HCT116 (cell line): ENCODE measurements around the gene NEDD4. TPM values are rescaled to one million over a fixed set of nuclear protein-coding genes. Genes with fewer than 3 reads are reported as not detected.

ENCODE experiments used
- ATAC-seq: fragments of 200-7000 bp; cut with Tn5 transposase; 2 replicates; pipeline ENCODE4 v1.9.1; 2020; ENCODE audit warnings: mild to moderate bottlenecking, moderate library complexity
- BruUV-seq: library from RNA; stranded (reverse); fragments of 400-500 nt; replicated peaks from 2 replicates; lab custom pipeline; 2021; lab: Mats Ljungman, UMichigan
- CTCF ChIA-PET: fragments of 300-600 bp; sonication (Branson Sonifier 250); formaldehyde crosslinking; loops from one replicate; lab custom pipeline; 2021; ENCODE audit warnings: antibody characterized with exemption; lab: Charles Lee
- POLR2A ChIA-PET: fragments of 300-600, 350-600 bp; sonication (Branson Sonifier 250); formaldehyde crosslinking; loops from one replicate; lab custom pipeline; 2021; ENCODE audit warnings: antibody characterized with exemption; lab: Charles Lee
- RAD21 ChIA-PET, 2 experiments: fragments of 300-600 bp; sonication (Branson Sonifier 250); formaldehyde crosslinking; loops; one replicate each; lab custom pipeline; 2023; ENCODE audit warnings: low total read pairs in 2 of 2; ENCODE audit not compliant: uncharacterized antibody in 2 of 2, unreplicated experiment in 2 of 2, low non-redundant PET in 1 of 2; lab: Charles Lee
- DNase-seq: peaks from one replicate; pipeline ENCODE4 v3.0.0-alpha.2; 2010; ENCODE audit warnings: low read depth, low spot score
- H2AFZ ChIP-seq: fragments of 200-600 bp; shearing (Covaris generic), sonication (generic); 2 replicates; pipeline ENCODE4 v1.6.1; 2017; ENCODE audit warnings: low read depth, mixed run types, mixed read lengths, antibody characterized with exemption, low read length; ENCODE audit not compliant: poor library complexity, severe bottlenecking
- H3K27ac ChIP-seq: 2 replicates; pipeline ENCODE4 v1.5.1; 2012; ENCODE audit warnings: low read depth, low read length
- H3K27me3 ChIP-seq: fragments of 200-600 bp; sonication (generic); 2 replicates; pipeline ENCODE4 v1.6.1; 2016; ENCODE audit warnings: mixed run types, low read length, mixed read lengths; ENCODE audit not compliant: insufficient read depth
- H3K36me3 ChIP-seq, 2 experiments: fragments of 200-500 bp in 1 of 2; fragments of 200-600 bp in 1 of 2; sonication (Bioruptor generic) in 1 of 2; sonication (generic) in 1 of 2; 2 replicates each; pipeline versions ENCODE4 v1.5.1 to v1.6.1; 2014 to 2016; ENCODE audit warnings: low read length in 2 of 2, inconsistent platforms in 1 of 2, mixed read lengths in 1 of 2, mixed run types in 1 of 2; ENCODE audit not compliant: insufficient read depth in 2 of 2, control insufficient read depth in 1 of 2
- H3K4me1 ChIP-seq, 2 experiments: fragments of 200-600 bp in 1 of 2; sonication (generic) in 1 of 2; 2 replicates each; pipeline versions ENCODE4 v1.5.1 to v1.6.1; 2012 to 2017; ENCODE audit warnings: low read length in 2 of 2, inconsistent platforms in 1 of 2, mild to moderate bottlenecking in 1 of 2, mixed read lengths in 1 of 2, mixed run types in 1 of 2, moderate library complexity in 1 of 2; ENCODE audit not compliant: insufficient read depth in 2 of 2, control insufficient read depth in 1 of 2
- H3K4me2 ChIP-seq: fragments of 200-600 bp; sonication (generic); 2 replicates; pipeline ENCODE4 v1.6.1; 2017; ENCODE audit warnings: mixed run types, low read length, mixed read lengths
- H3K4me3 ChIP-seq, 2 experiments: fragments of 200-600 bp in 1 of 2; sonication (generic) in 1 of 2; replicated peaks in 1 of 2; 2 replicates each; pipeline ENCODE4 v1.5.1; 2011 to 2016; ENCODE audit warnings: low read length in 2 of 2, control low read depth in 1 of 2, low read depth in 1 of 2, mild to moderate bottlenecking in 1 of 2, mixed read lengths in 1 of 2, mixed run types in 1 of 2
- H3K79me2 ChIP-seq: fragments of 200-600 bp; sonication (generic); 2 replicates; pipeline ENCODE4 v1.6.1; 2017; ENCODE audit warnings: mild to moderate bottlenecking, mixed run types, low read length, moderate library complexity, mixed read lengths; ENCODE audit not compliant: insufficient read depth
- H3K9ac ChIP-seq: fragments of 200-600 bp; sonication (generic); 2 replicates; pipeline ENCODE4 v1.6.1; 2016; ENCODE audit warnings: low read length, mixed read lengths
- H3K9me2 ChIP-seq: fragments of 200-600 bp; sonication (generic), shearing (Covaris generic); 2 replicates; pipeline ENCODE4 v1.6.1; 2017; ENCODE audit warnings: mixed run types, mild to moderate bottlenecking, moderate library complexity; ENCODE audit not compliant: insufficient read depth
- H3K9me3 ChIP-seq, 2 experiments: fragments of 200-500 bp in 1 of 2; fragments of 200-600 bp in 1 of 2; sonication (Bioruptor generic) in 1 of 2; sonication (generic) in 1 of 2; 2 replicates each; pipeline ENCODE4 v1.6.1; 2014 to 2017; ENCODE audit warnings: low read length in 2 of 2, mixed read lengths in 2 of 2, inconsistent platforms in 1 of 2, low read depth in 1 of 2, mild to moderate bottlenecking in 1 of 2, mixed run types in 1 of 2, moderate library complexity in 1 of 2; ENCODE audit not compliant: control insufficient read depth in 1 of 2, insufficient read depth in 1 of 2
- H4K20me1 ChIP-seq: fragments of 200-600 bp; sonication (generic), shearing (Covaris generic); 2 replicates; pipeline ENCODE4 v1.6.1; 2017; ENCODE audit warnings: mixed run types, mild to moderate bottlenecking, moderate library complexity; ENCODE audit not compliant: insufficient read depth
- EZH2 ChIP-seq: fragments of 200-600 bp; sonication (generic); IDR thresholded peaks from 2 replicates; pipeline ENCODE4 v1.6.1; 2017; ENCODE audit warnings: antibody characterized with exemption, mixed run types
- EZH2phosphoT487 ChIP-seq: fragments of 200-600 bp; IDR thresholded peaks from 2 replicates; pipeline ENCODE4 v1.6.1; 2018; ENCODE audit warnings: antibody characterized with exemption, borderline replicate concordance
- FOSL1 ChIP-seq: IDR thresholded peaks from 2 replicates; pipeline ENCODE4 v1.6.1; 2012; ENCODE audit warnings: low read depth
- JUND ChIP-seq: IDR thresholded peaks from 2 replicates; pipeline ENCODE4 v1.6.1; 2012
- REST ChIP-seq: IDR thresholded peaks from 2 replicates; pipeline ENCODE4 v1.6.1; 2012; ENCODE audit warnings: low read depth
- TCF7L2 ChIP-seq: IDR thresholded peaks from 2 replicates; pipeline ENCODE4 v1.7.0; 2011; ENCODE audit warnings: borderline replicate concordance, inconsistent platforms; ENCODE audit not compliant: insufficient read depth, insufficient read length; ENCODE audit errors: extremely low read depth
- YY1 ChIP-seq: IDR thresholded peaks from 2 replicates; pipeline ENCODE4 v1.6.1; 2011; ENCODE audit warnings: low read length, low read depth, moderate library complexity, mild to moderate bottlenecking; ENCODE audit not compliant: insufficient replicate concordance; ENCODE audit errors: extremely low read depth
- intact Hi-C: fragments of 100-400 bp; cut with micrococcal nuclease; formaldehyde crosslinking; loops from 2 replicates; pipeline ENCODE4 v1.10.0; 2022
- total RNA-seq: library from RNA; stranded (reverse); gene quantifications from one replicate; pipeline ENCODE4 v1.2.1, GENCODE V29; 2021; ENCODE audit not compliant: unreplicated experiment
- TF ChIP-seq, protein P1 (sequence below): IDR thresholded peaks from 2 replicates; pipeline ENCODE4 v1.6.1; 2011; ENCODE audit warnings: mild to moderate bottlenecking, low read length, moderate library complexity; ENCODE audit not compliant: insufficient replicate concordance; ENCODE audit errors: extremely low read depth
- TF ChIP-seq, protein P2 (sequence below): IDR thresholded peaks from 2 replicates; pipeline ENCODE4 v1.6.1; 2012

Gene NEDD4
- total RNA-seq, 1 experiment from 2014 or later = 13.7 TPM

- H3K27ac ChIP-seq = no peak overlapping the region
- H2AFZ ChIP-seq = no peak overlapping the region
- no TSS peak for BruUV-seq
- H3K4me3 ChIP-seq = no peak overlapping the region
- ChIA-PET CTCF (no interaction called here), RAD21 (no interaction called here), POLR2A (no interaction called here)
- TF ChIP-seq, protein P1, sequence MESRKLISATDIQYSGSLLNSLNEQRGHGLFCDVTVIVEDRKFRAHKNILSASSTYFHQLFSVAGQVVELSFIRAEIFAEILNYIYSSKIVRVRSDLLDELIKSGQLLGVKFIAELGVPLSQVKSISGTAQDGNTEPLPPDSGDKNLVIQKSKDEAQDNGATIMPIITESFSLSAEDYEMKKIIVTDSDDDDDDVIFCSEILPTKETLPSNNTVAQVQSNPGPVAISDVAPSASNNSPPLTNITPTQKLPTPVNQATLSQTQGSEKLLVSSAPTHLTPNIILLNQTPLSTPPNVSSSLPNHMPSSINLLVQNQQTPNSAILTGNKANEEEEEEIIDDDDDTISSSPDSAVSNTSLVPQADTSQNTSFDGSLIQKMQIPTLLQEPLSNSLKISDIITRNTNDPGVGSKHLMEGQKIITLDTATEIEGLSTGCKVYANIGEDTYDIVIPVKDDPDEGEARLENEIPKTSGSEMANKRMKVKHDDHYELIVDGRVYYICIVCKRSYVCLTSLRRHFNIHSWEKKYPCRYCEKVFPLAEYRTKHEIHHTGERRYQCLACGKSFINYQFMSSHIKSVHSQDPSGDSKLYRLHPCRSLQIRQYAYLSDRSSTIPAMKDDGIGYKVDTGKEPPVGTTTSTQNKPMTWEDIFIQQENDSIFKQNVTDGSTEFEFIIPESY = no peak
- TF ChIP-seq YY1 (no peak), TCF7L2 (no peak), FOSL1 (no peak), EZH2phosphoT487 (no peak), EZH2 (no peak), JUND (no peak), REST (no peak)
- TF ChIP-seq, protein P2, sequence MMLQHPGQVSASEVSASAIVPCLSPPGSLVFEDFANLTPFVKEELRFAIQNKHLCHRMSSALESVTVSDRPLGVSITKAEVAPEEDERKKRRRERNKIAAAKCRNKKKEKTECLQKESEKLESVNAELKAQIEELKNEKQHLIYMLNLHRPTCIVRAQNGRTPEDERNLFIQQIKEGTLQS = no peak
- H3K27me3 ChIP-seq = no peaks in the 10 kb centered on the region
- no peaks in the 10 kb centered on the region for H4K20me1 ChIP-seq
- H3K36me3 ChIP-seq = no peaks in the 10 kb centered on the region
- intact Hi-C loops = no loop called here
- H3K9me2 ChIP-seq = no peaks in the 10 kb centered on the region
- H3K9me3 ChIP-seq = no peaks in the 10 kb centered on the region
- no peak overlapping the region for H3K4me2 ChIP-seq
- no peaks in the 10 kb centered on the region for H3K79me2 ChIP-seq
- no peak overlapping the region for H3K9ac ChIP-seq
- DNase-seq (no peak), ATAC-seq (no peak)
- H3K4me1 ChIP-seq = peaks cover 18 to 21% of the 10 kb centered on the region in 2 experiments
Observed at GRCh38 chr15:56036546-56037067, 43.2 kb upstream of the NEDD4 start.
